Panc1 (cell line): Measurements from ENCODE around the gene WIZ. TPM values are rescaled to one million over a fixed set of nuclear protein-coding genes. Genes with fewer than 3 reads are reported as not detected.

Experiments used
- ATAC-seq: fragments of 200-7000 bp; cut with Tn5 transposase; 2 replicates; pipeline ENCODE4 v1.9.1; 2020; ENCODE audit warnings: mild to moderate bottlenecking, moderate library complexity
- BruUV-seq: library from RNA; stranded (reverse); fragments of 400-500 nt; replicated peaks from 2 replicates; lab custom pipeline; 2021; lab: Mats Ljungman, UMichigan
- CTCF ChIA-PET: fragments of 300-600 bp; sonication (Branson Sonifier 250); formaldehyde crosslinking; loops from one replicate; lab custom pipeline; 2022; ENCODE audit warnings: antibody characterized with exemption; lab: Charles Lee
- POLR2A ChIA-PET: fragments of 300-600 bp; sonication (Branson Sonifier 250); formaldehyde crosslinking; loops from one replicate; lab custom pipeline; 2022; ENCODE audit warnings: antibody characterized with exemption; lab: Charles Lee
- DNase-seq: peaks from one replicate; pipeline ENCODE4 v3.0.0-alpha.2; 2010; ENCODE audit warnings: low read depth, low spot score
- H3K27ac ChIP-seq: 2 replicates; pipeline ENCODE4 v1.5.1; 2011; ENCODE audit warnings: mild to moderate bottlenecking, low read length, inconsistent platforms
- H3K27me3 ChIP-seq: fragments of 200-500 bp; sonication (Bioruptor generic); 2 replicates; pipeline ENCODE4 v1.6.0; 2014; ENCODE audit warnings: low read length, inconsistent platforms; ENCODE audit not compliant: control insufficient read depth, insufficient read depth
- H3K36me3 ChIP-seq: fragments of 200-500 bp; sonication (Bioruptor generic); 2 replicates; pipeline ENCODE4 v1.5.1; 2014; ENCODE audit warnings: inconsistent platforms, mild to moderate bottlenecking, low read length, moderate library complexity; ENCODE audit not compliant: control insufficient read depth, insufficient read depth
- H3K4me1 ChIP-seq: 2 replicates; pipeline ENCODE4 v1.5.1; 2011; ENCODE audit warnings: inconsistent platforms, mild to moderate bottlenecking, low read length, moderate library complexity; ENCODE audit not compliant: control insufficient read depth, insufficient read depth
- H3K4me3 ChIP-seq, 2 experiments: 2 replicates each; pipeline ENCODE4 v1.5.1; 2011 to 2012; ENCODE audit warnings: low read depth in 2 of 2, low read length in 2 of 2, mild to moderate bottlenecking in 2 of 2, inconsistent platforms in 1 of 2, moderate library complexity in 1 of 2
- H3K9me3 ChIP-seq: fragments of 200-500 bp; sonication (Bioruptor generic); 2 replicates; pipeline ENCODE4 v1.5.1; 2014; ENCODE audit warnings: low read depth, mild to moderate bottlenecking, inconsistent platforms, low read length, moderate library complexity; ENCODE audit not compliant: control insufficient read depth, insufficient read depth
- POLR2AphosphoS5 ChIP-seq: IDR thresholded peaks from 2 replicates; pipeline ENCODE4 v1.6.1; 2012; ENCODE audit warnings: mild to moderate bottlenecking, low read depth, low read length, moderate library complexity
- REST ChIP-seq, 2 experiments: IDR thresholded peaks; 2 replicates each; pipeline ENCODE4 v1.6.1; 2011 to 2012; ENCODE audit warnings: low read depth in 2 of 2, control low read depth in 1 of 2, low read length in 1 of 2, mild to moderate bottlenecking in 1 of 2, moderate library complexity in 1 of 2; ENCODE audit not compliant: insufficient read depth in 1 of 2
- SIN3A ChIP-seq: IDR thresholded peaks from 2 replicates; pipeline ENCODE4 v1.6.1; 2012; ENCODE audit warnings: low read depth, mild to moderate bottlenecking, low read length, moderate library complexity, borderline replicate concordance; ENCODE audit not compliant: insufficient read depth
- TCF7L2 ChIP-seq: IDR thresholded peaks from 2 replicates; pipeline ENCODE4 v1.6.1; 2011; ENCODE audit warnings: mild to moderate bottlenecking, low read depth, low read length, inconsistent platforms
- in situ Hi-C: cut with HindIII; loops from 2 replicates; pipeline ENCODE4 v1.10.0; 2016; ENCODE audit warnings: low sequenced_read_pairs, low pct_unique_long_range_greater_than_20kb
- intact Hi-C: fragments of 100-400 bp; cut with micrococcal nuclease; formaldehyde crosslinking; loops from one replicate; pipeline ENCODE4 v1.10.0; 2022; ENCODE audit not compliant: unreplicated experiment
- total RNA-seq: library from RNA; stranded (reverse); gene quantifications from one replicate; pipeline ENCODE4 v1.2.1, GENCODE V29; 2021; ENCODE audit not compliant: unreplicated experiment
- TF ChIP-seq, protein P1 (sequence below): fragments of 450-650 bp; IDR thresholded peaks from 2 replicates; pipeline ENCODE4 v1.5.1; 2017; ENCODE audit warnings: mild to moderate bottlenecking

The WIZ gene
- total RNA-seq, 1 experiment from 2014 or later, result 41.9 TPM

- peaks cover 5% of the 10 kb centered on the region; the same call in 1 of the 2 replicates for H3K4me1 ChIP-seq
- BruUV-seq, result no TSS peak
- H3K4me3 ChIP-seq, result no peak overlapping the region
- DNase-seq, result no peak
- ChIA-PET CTCF (no interaction called here), POLR2A (interaction anchor here (0.6 kb wide), 1 partner anchor 91 kb away, joined by 4 read pairs; no protein-coding TSS in a partner anchor)
- ATAC-seq, result no peak
- TF ChIP-seq REST (IDR thresholded peaks at IDR 0.05; ENCODE audit: insufficient read depth in 1 of 2, low read depth in 2 of 2, low read length in 1 of 2), result no peak
- no peak for TF ChIP-seq POLR2AphosphoS5
- no peak for TF ChIP-seq SIN3A
- TF ChIP-seq, protein P1, sequence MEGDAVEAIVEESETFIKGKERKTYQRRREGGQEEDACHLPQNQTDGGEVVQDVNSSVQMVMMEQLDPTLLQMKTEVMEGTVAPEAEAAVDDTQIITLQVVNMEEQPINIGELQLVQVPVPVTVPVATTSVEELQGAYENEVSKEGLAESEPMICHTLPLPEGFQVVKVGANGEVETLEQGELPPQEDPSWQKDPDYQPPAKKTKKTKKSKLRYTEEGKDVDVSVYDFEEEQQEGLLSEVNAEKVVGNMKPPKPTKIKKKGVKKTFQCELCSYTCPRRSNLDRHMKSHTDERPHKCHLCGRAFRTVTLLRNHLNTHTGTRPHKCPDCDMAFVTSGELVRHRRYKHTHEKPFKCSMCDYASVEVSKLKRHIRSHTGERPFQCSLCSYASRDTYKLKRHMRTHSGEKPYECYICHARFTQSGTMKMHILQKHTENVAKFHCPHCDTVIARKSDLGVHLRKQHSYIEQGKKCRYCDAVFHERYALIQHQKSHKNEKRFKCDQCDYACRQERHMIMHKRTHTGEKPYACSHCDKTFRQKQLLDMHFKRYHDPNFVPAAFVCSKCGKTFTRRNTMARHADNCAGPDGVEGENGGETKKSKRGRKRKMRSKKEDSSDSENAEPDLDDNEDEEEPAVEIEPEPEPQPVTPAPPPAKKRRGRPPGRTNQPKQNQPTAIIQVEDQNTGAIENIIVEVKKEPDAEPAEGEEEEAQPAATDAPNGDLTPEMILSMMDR, result no peak
- no peak for TF ChIP-seq TCF7L2
- no peaks in the 10 kb centered on the region for H3K9me3 ChIP-seq
- H3K27me3 ChIP-seq, result no peaks in the 10 kb centered on the region
- peaks cover 2% of the 10 kb centered on the region; the same call in 1 of the 2 replicates for H3K36me3 ChIP-seq
- intact Hi-C loops (no loop called here), in situ Hi-C loops (no loop called here)
- no peak overlapping the region for H3K27ac ChIP-seq
Measured at GRCh38 chr19:15436012-15436825, 13.5 kb downstream of the WIZ start.

- in situ Hi-C loops (no loop called here), intact Hi-C loops (no loop called here)
- no TSS peak for BruUV-seq
- Histone ChIP-seq H3K4me1 (peaks cover 10% of the 10 kb centered on the region; the same call in 1 of the 2 replicates), H3K27me3 (no peaks in the 10 kb centered on the region), H3K9me3 (no peaks in the 10 kb centered on the region), H3K36me3 (peaks cover 2% of the 10 kb centered on the region; the same call in 1 of the 2 replicates), H3K4me3 (peak overlapping the region; percentile 56 to 91), H3K27ac (peak overlapping the region; percentile 62; the same call in 1 of the 2 replicates)
- ChIA-PET CTCF (no interaction called here), POLR2A (no interaction called here)
- no peak for ATAC-seq
- DNase-seq, result no peak
- TF ChIP-seq REST (IDR thresholded peaks at IDR 0.05; ENCODE audit: insufficient read depth in 1 of 2, low read depth in 2 of 2, low read length in 1 of 2), result no peak
- TF ChIP-seq, protein P1, result no peak
- no peak for TF ChIP-seq TCF7L2
- no peak for TF ChIP-seq POLR2AphosphoS5
- TF ChIP-seq SIN3A, result no peak
Measured at GRCh38 chr19:15433519-15434069, 16.2 kb downstream of the WIZ start.
